Esophagus (tissue), 2 donors: ENCODE measurements around the gene DOK6. TPM values are rescaled to one million over a fixed set of nuclear protein-coding genes. Genes with fewer than 3 reads are reported as not detected.
"Not testable (repeated sequence)": the region's sequence is repeated elsewhere in the genome, so short reads cannot be mapped to it uniquely, and the experiment has no call there.

Source experiments
- H3K27ac ChIP-seq, 2 donors: one replicate each; pipeline ENCODE4 v1.5.1; 2013; ENCODE audit warnings: low read depth in 2 of 2, mild to moderate bottlenecking in 2 of 2, inconsistent platforms in 1 of 2, low read length in 1 of 2, moderate library complexity in 1 of 2
- H3K27me3 ChIP-seq, 2 donors: one replicate each; pipeline ENCODE4 v1.6.1; 2013; ENCODE audit warnings: low read length in 2 of 2, control low read depth in 1 of 2, mild to moderate bottlenecking in 1 of 2; ENCODE audit not compliant: insufficient read depth in 2 of 2, control insufficient read depth in 1 of 2
- H3K36me3 ChIP-seq, 2 donors: one replicate each; pipeline ENCODE4 v1.6.1; 2013; ENCODE audit warnings: low read length in 1 of 2; ENCODE audit not compliant: control insufficient read depth in 2 of 2, insufficient read depth in 2 of 2
- H3K4me1 ChIP-seq, 2 donors: one replicate each; pipeline ENCODE4 v1.6.1; 2013; ENCODE audit warnings: low read length in 1 of 2; ENCODE audit not compliant: control insufficient read depth in 2 of 2, insufficient read depth in 2 of 2
- H3K4me3 ChIP-seq, 2 donors: one replicate each; pipeline ENCODE4 v1.5.1; 2013; ENCODE audit warnings: low read length in 2 of 2, mild to moderate bottlenecking in 2 of 2, low read depth in 1 of 2, moderate library complexity in 1 of 2
- H3K9me3 ChIP-seq, 2 donors: one replicate each; pipeline ENCODE4 v1.6.1; 2013; ENCODE audit warnings: mild to moderate bottlenecking in 2 of 2, low read depth in 1 of 2, low read length in 1 of 2, moderate library complexity in 1 of 2; ENCODE audit not compliant: control insufficient read depth in 2 of 2, insufficient read depth in 1 of 2
- WGBS, 2 donors: extraction: QIAGEN DNeasy Blood & Tissue Kit; methylation state at CpG; one replicate each; pipeline ENCODE4 v1.1.7; 2013; 5-methylcytosine and 5-hydroxymethylcytosine counted together
- polyA plus RNA-seq, 2 donors: library from polyadenylated mRNA; stranded (reverse); fragments of 200-250 nt; gene quantifications; one replicate each; pipeline ENCODE4 v1.2.3, GENCODE V29; 2013
- donor health status: healthy with polysubstance abuse.
- donor health status: Bipolar disorder and iron deficiency.

The DOK6 gene
- polyA plus RNA-seq, 2 donors = 0.07 to 0.10 TPM

GRCh38 chr18:69878213-69878933 is 477.7 kb downstream of the DOK6 start:
- no peaks in the 10 kb centered on the region for H3K27me3 ChIP-seq
- H3K4me3 ChIP-seq = no peak overlapping the region
- H3K36me3 ChIP-seq = no peaks in the 10 kb centered on the region
- WGBS, 2 donors = 78 to 79% methylated on average over 6 of the region's 6 CpGs
- H3K9me3 ChIP-seq = no peaks in the 10 kb centered on the region
- no peak overlapping the region for H3K27ac ChIP-seq
- no peaks in the 10 kb centered on the region for H3K4me1 ChIP-seq

- WGBS, 2 donors = 72 to 88% methylated on average over 3 of the region's 3 CpGs
- H3K9me3 ChIP-seq, H3K4me3 ChIP-seq, H3K4me1 ChIP-seq, H3K27ac ChIP-seq, H3K27me3 ChIP-seq, H3K36me3 ChIP-seq: not testable (repeated sequence)
Measured at GRCh38 chr18:69879051-69879450, 478.4 kb downstream of the DOK6 start.

GRCh38 chr18:69880083-69880482 is 479.4 kb downstream of the DOK6 start:
- no peaks in the 10 kb centered on the region for H3K9me3 ChIP-seq
- no peak overlapping the region for H3K4me3 ChIP-seq
- no peaks in the 10 kb centered on the region for H3K4me1 ChIP-seq
- H3K27me3 ChIP-seq = no peaks in the 10 kb centered on the region
- H3K36me3 ChIP-seq = no peaks in the 10 kb centered on the region
- H3K27ac ChIP-seq = no peak overlapping the region
- 95% methylated on average over 3 of the region's 3 CpGs for WGBS, 2 donors

GRCh38 chr18:69882965-69883668 is 482.4 kb downstream of the DOK6 start:
- no peaks in the 10 kb centered on the region for H3K4me1 ChIP-seq
- 82 to 88% methylated on average over 6 of the region's 6 CpGs for WGBS, 2 donors
- no peaks in the 10 kb centered on the region for H3K36me3 ChIP-seq
- H3K27ac ChIP-seq = no peak overlapping the region
- no peak overlapping the region for H3K4me3 ChIP-seq
- H3K9me3 ChIP-seq = no peaks in the 10 kb centered on the region
- H3K27me3 ChIP-seq = no peaks in the 10 kb centered on the region

GRCh38 chr18:69883781-69884180 is 483.1 kb downstream of the DOK6 start:
- WGBS, 2 donors = 40 to 42% methylated on average over 3 of the region's 3 CpGs
- Histone ChIP-seq H3K4me3 (no peak overlapping the region), H3K27ac (no peak overlapping the region)

GRCh38 chr18:69885355-69885754 is 484.7 kb downstream of the DOK6 start:
- Histone ChIP-seq H3K9me3 (no peaks in the 10 kb centered on the region), H3K27me3 (no peaks in the 10 kb centered on the region), H3K36me3 (no peaks in the 10 kb centered on the region), H3K4me3 (no peak overlapping the region), H3K4me1 (no peaks in the 10 kb centered on the region), H3K27ac (no peak overlapping the region)
- 90 to 91% methylated on average over 4 of the region's 4 CpGs for whole genome bisulfite sequencing, 2 donors

More at GRCh38 chr18:69883781-69884180, 483.1 kb downstream of the DOK6 start:
- Histone ChIP-seq H3K4me1 (no peaks in the 10 kb centered on the region), H3K9me3 (no peaks in the 10 kb centered on the region), H3K27me3 (no peaks in the 10 kb centered on the region), H3K36me3 (no peaks in the 10 kb centered on the region)

- Histone ChIP-seq H3K4me1 (no peaks in the 10 kb centered on the region), H3K27me3 (no peaks in the 10 kb centered on the region), H3K4me3 (no peak overlapping the region), H3K9me3 (no peaks in the 10 kb centered on the region), H3K27ac (no peak overlapping the region), H3K36me3 (no peaks in the 10 kb centered on the region)
- 68 to 82% methylated on average over 20 of the region's 20 CpGs for WGBS, 2 donors
Measured at GRCh38 chr18:69885841-69886531, 485.3 kb downstream of the DOK6 start.

GRCh38 chr18:69887256-69887655 is 486.6 kb downstream of the DOK6 start:
- Histone ChIP-seq H3K4me3 (no peak overlapping the region), H3K27me3 (no peaks in the 10 kb centered on the region), H3K9me3 (no peaks in the 10 kb centered on the region), H3K27ac (no peak overlapping the region), H3K4me1 (no peaks in the 10 kb centered on the region), H3K36me3 (no peaks in the 10 kb centered on the region)
- WGBS, 2 donors = 86 to 92% methylated on average over 2 of the region's 2 CpGs

- Histone ChIP-seq H3K27me3 (no peaks in the 10 kb centered on the region), H3K4me1 (no peaks in the 10 kb centered on the region), H3K4me3 (no peak overlapping the region), H3K27ac (no peak overlapping the region), H3K36me3 (no peaks in the 10 kb centered on the region), H3K9me3 (no peaks in the 10 kb centered on the region)
- 85 to 88% methylated on average over 4 of the region's 4 CpGs for WGBS, 2 donors
Measured at GRCh38 chr18:69889009-69889408, 488.3 kb downstream of the DOK6 start.
